Neural progenitor cell (in vitro differentiated cells): ENCODE results near the gene LARGE1.

Experiments
- CTCF ChIP-seq: fragments of 200-600 bp; sonication (generic); IDR thresholded peaks from 2 replicates; pipeline ENCODE4 v1.5.1; 2017; ENCODE audit warnings: antibody characterized with exemption, mild to moderate bottlenecking
- EZH2 ChIP-seq: fragments of 200-600 bp; sonication (generic); IDR thresholded peaks from 2 replicates; pipeline ENCODE4 v1.6.1; 2017; ENCODE audit warnings: antibody characterized with exemption, mild to moderate bottlenecking, moderate library complexity
- EZH2phosphoT487 ChIP-seq: fragments of 200-600 bp; sonication (generic); IDR thresholded peaks from 2 replicates; pipeline ENCODE4 v1.6.1; 2017; ENCODE audit warnings: antibody characterized with exemption

DNA sequence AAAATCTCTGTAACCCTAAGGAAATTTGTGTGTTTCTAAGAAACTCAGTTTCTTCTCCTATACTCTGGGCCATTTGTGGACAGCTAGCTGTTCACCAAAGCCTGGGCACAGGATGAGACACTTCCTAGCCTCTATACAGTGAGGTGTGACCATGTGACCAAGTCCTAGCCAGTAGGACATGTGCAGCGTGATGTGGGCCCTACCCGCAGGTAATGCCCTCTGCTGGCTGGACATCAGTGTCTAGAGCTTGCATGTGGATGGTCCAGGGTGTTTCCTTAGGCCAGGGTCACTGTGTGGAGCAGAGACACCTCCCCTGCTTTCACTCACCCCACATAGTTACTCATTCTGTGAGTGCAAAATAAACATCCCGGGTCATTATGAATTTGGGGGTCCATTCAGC is 100.5 kb downstream of the LARGE1 start:
- TF ChIP-seq CTCF (no peak), EZH2 (no peak), EZH2phosphoT487 (no peak)
